HUES48 (cell line): Measurements from ENCODE around the gene CDKN2B.

Experiments used
- H3K27ac ChIP-seq: one replicate; pipeline ENCODE4 v1.7.0; 2013; ENCODE audit warnings: low read depth, low read length, inconsistent platforms
- H3K27me3 ChIP-seq: 2 replicates; pipeline ENCODE4 v1.6.1; 2013; ENCODE audit warnings: mild to moderate bottlenecking, low read length; ENCODE audit not compliant: control insufficient read depth, insufficient read depth
- H3K36me3 ChIP-seq: 2 replicates; pipeline ENCODE4 v1.6.1; 2013; ENCODE audit warnings: low read length; ENCODE audit not compliant: control insufficient read depth, insufficient read depth
- H3K4me1 ChIP-seq: 2 replicates; pipeline ENCODE4 v1.6.1; 2013; ENCODE audit warnings: mild to moderate bottlenecking, low read length; ENCODE audit not compliant: control insufficient read depth, insufficient read depth
- H3K4me3 ChIP-seq: 2 replicates; pipeline ENCODE4 v1.5.1; 2013; ENCODE audit warnings: mild to moderate bottlenecking, low read depth, low read length
- H3K9ac ChIP-seq: 2 replicates; pipeline ENCODE4 v1.6.1; 2013; ENCODE audit warnings: mild to moderate bottlenecking, low read depth, low read length, moderate library complexity
- H3K9me3 ChIP-seq: 2 replicates; pipeline ENCODE4 v1.6.1; 2013; ENCODE audit warnings: low read length; ENCODE audit not compliant: control insufficient read depth, insufficient read depth

The CDKN2B gene

DNA sequence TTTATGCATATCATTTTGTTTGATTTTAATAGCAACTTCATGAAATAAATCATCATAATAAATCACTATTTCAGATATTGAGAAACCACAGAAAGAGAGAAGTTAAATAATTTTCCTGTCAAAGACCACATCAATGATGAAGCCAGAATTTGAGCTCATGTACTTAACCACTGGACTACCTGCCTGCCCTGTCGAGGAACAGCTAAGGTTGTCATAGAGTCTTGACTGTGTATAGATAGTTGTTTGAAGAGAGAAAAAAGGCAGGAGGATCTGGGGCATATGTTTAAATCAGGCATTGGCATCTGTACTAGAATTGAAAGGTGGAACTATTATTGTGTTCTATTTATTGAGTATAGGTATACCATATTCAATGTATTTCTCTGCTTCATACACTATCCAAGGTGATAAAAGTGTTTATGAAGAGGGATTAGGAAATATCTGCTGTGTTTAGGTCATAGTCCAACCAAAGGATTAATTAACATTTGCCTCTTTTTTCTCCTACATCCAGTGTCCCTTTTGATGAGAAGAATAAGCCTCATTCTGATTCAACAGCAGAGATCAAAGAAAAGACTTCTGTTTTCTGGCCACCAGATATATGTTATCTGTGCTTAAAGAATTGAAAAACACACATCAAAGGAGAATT is 37.3 kb upstream of the CDKN2B start:
- H3K4me1 ChIP-seq: no peaks in the 10 kb centered on the region
- no peak overlapping the region for H3K27ac ChIP-seq
- no peak overlapping the region for H3K4me3 ChIP-seq
- H3K9me3 ChIP-seq: no peaks in the 10 kb centered on the region
- no peaks in the 10 kb centered on the region for H3K36me3 ChIP-seq
- no peak overlapping the region for H3K9ac ChIP-seq
- no peaks in the 10 kb centered on the region for H3K27me3 ChIP-seq

DNA sequence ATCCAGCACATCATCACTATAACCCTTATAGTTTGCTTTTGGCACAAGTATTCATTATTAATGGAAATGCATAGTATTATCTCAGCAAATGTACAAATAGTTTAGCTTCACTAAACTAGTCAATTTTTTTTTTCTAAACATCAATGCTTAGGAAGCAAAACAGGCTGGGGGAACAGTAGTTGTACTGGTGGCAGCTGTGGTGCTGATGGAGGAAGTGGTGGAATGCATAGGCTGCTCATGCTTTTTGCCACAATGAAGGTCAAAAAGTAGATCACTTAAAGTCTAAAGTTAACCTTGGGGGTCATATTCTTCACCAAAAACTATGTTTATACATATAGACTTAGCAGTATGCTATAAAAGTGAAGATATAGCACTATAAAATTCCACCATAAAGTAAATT is 36.3 kb upstream of the CDKN2B start:
- Histone ChIP-seq H3K27me3 (no peaks in the 10 kb centered on the region), H3K27ac (no peak overlapping the region), H3K4me3 (no peak overlapping the region), H3K36me3 (no peaks in the 10 kb centered on the region), H3K4me1 (no peaks in the 10 kb centered on the region), H3K9ac (no peak overlapping the region), H3K9me3 (no peaks in the 10 kb centered on the region)

DNA sequence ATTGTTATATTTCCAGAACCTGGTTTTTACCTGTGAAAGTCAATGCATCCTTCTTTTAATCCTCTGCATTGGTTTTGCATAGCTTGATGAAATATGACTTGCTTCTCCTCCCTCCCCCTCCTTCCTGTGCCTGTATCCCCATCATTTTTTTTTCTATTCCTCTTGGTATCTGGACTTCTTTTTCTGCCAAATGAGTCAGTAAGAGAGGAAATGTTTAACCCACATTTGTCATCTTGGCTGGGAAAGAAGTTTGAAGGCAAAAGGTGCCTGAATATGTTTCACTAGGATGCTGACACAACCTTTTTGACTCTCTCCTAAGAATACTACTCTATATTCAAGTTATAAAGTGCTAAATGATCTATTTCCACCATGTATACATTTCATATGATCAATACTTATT is 35.5 kb upstream of the CDKN2B start:
- Histone ChIP-seq H3K4me1 (no peaks in the 10 kb centered on the region; the same call in 1 of the 2 replicates), H3K9me3 (no peaks in the 10 kb centered on the region), H3K36me3 (no peaks in the 10 kb centered on the region), H3K4me3 (no peak overlapping the region), H3K27ac (no peak overlapping the region), H3K9ac (no peak overlapping the region), H3K27me3 (no peaks in the 10 kb centered on the region)

DNA sequence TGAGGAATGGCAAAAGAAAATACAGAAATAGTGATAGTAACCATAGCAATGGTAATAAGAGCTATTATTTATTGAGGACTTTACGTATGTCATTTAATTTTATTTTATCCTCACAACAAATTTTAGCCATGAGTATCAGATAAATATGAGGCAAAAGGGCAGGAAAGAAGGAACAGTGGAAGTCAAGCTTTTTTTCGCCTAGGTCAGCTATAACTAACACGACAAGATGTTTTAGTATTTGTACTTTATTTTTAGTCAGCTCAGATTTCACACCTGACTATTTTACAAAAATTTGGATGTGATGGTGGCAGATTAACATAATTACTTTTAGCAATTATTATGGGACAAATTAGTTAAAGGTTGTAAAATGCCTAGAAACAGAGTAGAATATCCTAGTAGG is 34.8 kb upstream of the CDKN2B start:
- H3K27me3 ChIP-seq: no peaks in the 10 kb centered on the region
- H3K36me3 ChIP-seq: no peaks in the 10 kb centered on the region
- H3K4me1 ChIP-seq: peaks cover 5% of the 10 kb centered on the region; the same call in 1 of the 2 replicates
- no peak overlapping the region for H3K4me3 ChIP-seq
- H3K9me3 ChIP-seq: no peaks in the 10 kb centered on the region
- no peak overlapping the region for H3K9ac ChIP-seq
- H3K27ac ChIP-seq: no peak overlapping the region

DNA sequence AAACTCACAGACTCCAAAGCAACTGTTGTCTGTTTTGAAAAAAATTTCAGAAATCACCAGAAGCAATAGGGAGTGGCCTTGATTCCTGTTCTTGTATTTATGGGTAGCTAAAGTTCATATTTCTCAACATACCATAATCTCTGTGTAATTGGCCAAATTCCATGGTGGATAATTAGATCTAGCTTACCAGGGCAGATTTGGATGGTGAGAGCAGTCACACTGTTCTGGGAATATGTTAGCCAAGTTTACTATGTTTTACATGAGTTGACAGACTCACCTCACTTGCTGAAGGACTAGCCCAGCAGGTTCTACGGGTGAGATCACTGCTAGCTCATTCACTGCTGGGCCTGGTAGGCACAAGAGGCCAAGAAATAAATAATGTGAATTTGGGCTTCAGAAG is 32.7 kb upstream of the CDKN2B start:
- no peaks in the 10 kb centered on the region for H3K27me3 ChIP-seq
- no peaks in the 10 kb centered on the region for H3K36me3 ChIP-seq
- H3K9ac ChIP-seq: no peak overlapping the region
- H3K4me1 ChIP-seq: peaks cover 6% of the 10 kb centered on the region; the same call in 1 of the 2 replicates
- no peak overlapping the region for H3K27ac ChIP-seq
- H3K9me3 ChIP-seq: no peaks in the 10 kb centered on the region
- no peak overlapping the region for H3K4me3 ChIP-seq

DNA sequence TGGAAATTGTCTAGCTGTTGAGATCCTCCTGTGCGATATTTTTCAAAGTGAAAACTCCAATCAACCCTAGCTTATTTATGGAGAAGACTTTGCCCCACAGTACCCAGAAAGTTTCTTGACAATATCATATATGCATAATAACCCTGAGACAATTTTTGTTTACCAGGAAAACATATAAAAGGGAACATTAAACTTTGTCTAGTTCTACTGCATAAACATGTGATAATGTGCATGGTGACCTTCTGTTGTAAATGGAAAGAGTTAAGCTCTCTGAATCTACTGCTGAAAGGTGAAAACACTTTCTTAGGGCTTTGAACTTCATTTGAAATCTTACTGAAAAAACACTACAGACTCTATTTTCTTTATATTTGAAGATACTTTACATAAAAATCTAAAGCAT is 32.2 kb upstream of the CDKN2B start:
- Histone ChIP-seq H3K9ac (no peak overlapping the region), H3K36me3 (no peaks in the 10 kb centered on the region), H3K4me3 (no peak overlapping the region), H3K4me1 (peaks cover 6% of the 10 kb centered on the region; the same call in 1 of the 2 replicates), H3K9me3 (no peaks in the 10 kb centered on the region), H3K27ac (no peak overlapping the region), H3K27me3 (no peaks in the 10 kb centered on the region)

DNA sequence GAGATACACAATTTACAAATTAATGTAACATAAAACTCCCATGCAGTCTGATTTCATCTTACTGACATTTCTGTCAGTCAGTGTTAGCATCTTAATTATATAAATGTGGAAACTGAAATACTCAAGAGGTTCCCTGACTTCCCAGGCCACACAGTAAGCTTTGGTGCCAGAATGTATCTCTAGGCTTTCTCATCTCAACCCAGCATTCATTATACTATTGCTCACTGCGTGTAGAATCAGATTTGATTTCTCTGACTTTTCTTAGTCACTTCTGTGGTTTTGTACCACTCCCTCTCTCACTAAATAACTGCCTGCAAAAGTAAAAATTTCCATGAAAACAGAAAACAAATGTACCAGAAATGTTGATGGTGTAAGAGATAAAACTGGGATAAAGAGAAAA is 31.7 kb upstream of the CDKN2B start:
- no peak overlapping the region for H3K9ac ChIP-seq
- H3K27me3 ChIP-seq: no peaks in the 10 kb centered on the region
- H3K4me3 ChIP-seq: no peak overlapping the region
- peaks cover 6% of the 10 kb centered on the region; the same call in 1 of the 2 replicates for H3K4me1 ChIP-seq
- no peak overlapping the region for H3K27ac ChIP-seq
- H3K9me3 ChIP-seq: no peaks in the 10 kb centered on the region
- no peaks in the 10 kb centered on the region for H3K36me3 ChIP-seq

DNA sequence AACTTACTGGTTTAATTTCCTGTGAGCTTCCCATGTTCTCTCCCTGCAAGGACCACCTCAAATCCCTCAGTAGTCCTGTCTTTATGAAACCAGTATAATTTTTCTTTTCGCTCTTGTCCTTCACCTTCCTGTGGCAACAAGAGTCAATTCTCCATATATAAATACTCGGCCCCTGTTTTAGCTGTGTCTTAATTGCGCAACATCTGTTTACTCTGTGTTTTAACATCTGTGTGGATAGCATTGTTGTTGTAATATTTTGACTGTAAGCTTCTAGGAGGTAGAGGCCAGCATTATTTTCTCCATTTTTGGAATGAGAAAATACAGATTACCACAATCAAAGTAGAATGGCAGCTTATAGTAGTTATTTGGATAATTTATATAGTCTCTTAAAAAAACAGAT is 30.2 kb upstream of the CDKN2B start:
- Histone ChIP-seq H3K4me1 (peaks cover 6% of the 10 kb centered on the region; the same call in 1 of the 2 replicates), H3K9ac (no peak overlapping the region), H3K4me3 (no peak overlapping the region), H3K9me3 (no peaks in the 10 kb centered on the region), H3K27me3 (no peaks in the 10 kb centered on the region), H3K36me3 (no peaks in the 10 kb centered on the region), H3K27ac (no peak overlapping the region)

DNA sequence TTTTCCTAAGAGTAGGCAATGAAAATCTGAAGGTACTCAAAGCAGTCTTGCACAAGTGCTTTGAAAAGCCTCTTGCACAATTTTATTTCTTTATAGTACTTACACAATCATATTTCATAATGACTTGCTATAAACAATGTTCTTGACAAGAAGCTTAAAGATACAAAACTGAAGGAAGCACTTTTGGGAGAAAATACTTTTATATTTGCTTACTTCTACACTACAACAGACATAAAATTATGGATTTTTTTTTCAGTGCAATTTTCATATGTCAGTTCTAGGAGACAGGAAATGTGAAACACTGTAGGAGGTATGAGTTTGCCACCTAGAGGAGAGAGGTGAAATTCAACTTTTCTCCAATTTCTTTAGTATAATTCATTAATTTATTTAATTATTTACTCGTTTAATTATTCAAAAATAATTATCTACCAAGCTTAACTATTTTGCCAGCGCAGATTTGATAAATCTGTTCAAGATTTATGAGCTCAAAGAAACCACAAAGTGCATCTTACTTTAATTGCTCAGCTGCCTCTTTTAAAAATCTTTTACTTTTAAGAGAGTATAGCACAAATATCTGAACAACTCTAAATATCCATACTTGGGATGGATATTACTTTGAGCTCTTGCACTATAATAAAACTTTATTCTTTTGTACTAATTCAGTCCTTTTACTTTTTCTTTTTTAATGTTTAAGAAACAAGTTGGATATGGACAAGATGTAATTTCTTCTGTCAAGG is 29.0 kb upstream of the CDKN2B start:
- Histone ChIP-seq H3K4me1 (peaks cover 6% of the 10 kb centered on the region; the same call in 1 of the 2 replicates), H3K36me3 (no peaks in the 10 kb centered on the region), H3K27ac (no peak overlapping the region), H3K27me3 (no peaks in the 10 kb centered on the region), H3K9ac (no peak overlapping the region), H3K4me3 (no peak overlapping the region), H3K9me3 (no peaks in the 10 kb centered on the region)

DNA sequence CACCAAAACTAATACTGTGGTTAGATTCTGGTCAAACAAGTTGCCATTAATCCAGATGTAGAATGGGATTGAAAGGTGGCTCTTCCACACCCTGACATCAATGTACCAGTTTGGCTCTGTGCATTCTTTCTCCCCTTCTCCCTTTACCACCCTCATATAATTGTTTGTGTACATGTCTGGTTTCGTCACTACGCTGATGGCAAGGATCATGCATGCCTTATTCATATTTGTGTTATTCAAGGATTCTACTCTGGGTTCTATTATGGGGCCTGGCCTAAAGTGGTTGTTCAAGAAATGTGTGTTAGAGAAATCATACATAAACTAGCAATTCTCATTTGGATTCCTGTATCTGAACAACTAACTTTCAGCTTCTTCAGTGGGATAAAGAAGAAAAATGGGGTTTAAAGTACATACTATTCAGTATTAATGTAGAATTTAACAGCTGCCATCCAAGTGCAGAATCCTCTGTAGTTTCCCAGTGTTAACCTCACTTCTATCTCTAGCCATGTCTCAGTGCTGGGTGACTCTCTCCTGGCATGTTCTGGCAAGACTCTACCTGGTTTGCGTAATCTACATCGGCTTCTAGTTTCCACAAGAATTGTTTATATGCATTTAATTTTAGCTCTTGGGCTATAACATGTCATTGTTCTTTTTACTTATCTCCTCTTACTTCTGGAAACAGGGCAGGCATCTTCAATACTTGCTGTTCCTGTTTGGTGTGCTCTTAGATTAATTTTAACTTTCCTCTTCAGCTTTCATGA is 27.9 kb upstream of the CDKN2B start:
- no peak overlapping the region for H3K9ac ChIP-seq
- no peaks in the 10 kb centered on the region for H3K27me3 ChIP-seq
- H3K27ac ChIP-seq: no peak overlapping the region
- H3K36me3 ChIP-seq: no peaks in the 10 kb centered on the region
- H3K4me1 ChIP-seq: peaks cover 6% of the 10 kb centered on the region; the same call in 1 of the 2 replicates
- no peaks in the 10 kb centered on the region for H3K9me3 ChIP-seq
- H3K4me3 ChIP-seq: no peak overlapping the region

DNA sequence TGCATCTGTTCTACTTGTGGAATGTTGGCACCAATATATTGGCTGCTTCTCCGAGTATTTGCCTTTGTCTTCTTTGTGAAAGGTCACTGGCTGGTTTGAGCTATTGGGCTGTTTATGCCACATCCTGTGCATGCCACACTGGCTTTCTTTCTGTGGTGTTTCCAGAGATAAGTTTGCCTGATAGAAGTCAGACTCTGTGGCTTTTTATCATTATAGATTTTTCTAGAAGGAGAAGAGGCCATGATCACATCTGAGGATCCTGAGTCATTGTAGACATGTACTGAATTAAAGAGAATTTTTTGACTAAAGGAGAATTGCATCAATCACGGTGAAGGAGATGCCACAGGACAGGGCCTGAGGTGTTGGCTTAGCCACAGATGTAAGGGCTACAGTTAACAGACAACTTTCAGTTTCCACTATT is 26.5 kb upstream of the CDKN2B start:
- Histone ChIP-seq H3K4me1 (peaks cover 6% of the 10 kb centered on the region; the same call in 1 of the 2 replicates), H3K27me3 (no peaks in the 10 kb centered on the region), H3K4me3 (no peak overlapping the region), H3K27ac (no peak overlapping the region), H3K9ac (no peak overlapping the region), H3K36me3 (no peaks in the 10 kb centered on the region), H3K9me3 (no peaks in the 10 kb centered on the region)
